Right forelimb (tissue), 1 donor: ENCODE measurements around the gene BMP6.
"Not testable (repeated sequence)": the region's sequence is repeated elsewhere in the genome, so short reads cannot be mapped to it uniquely, and the experiment has no call there.

ENCODE experiments used
- DNase-seq: peaks from one replicate; pipeline ENCODE4 v3.0.0-alpha.2; 2018

BMP6 gene

DNA sequence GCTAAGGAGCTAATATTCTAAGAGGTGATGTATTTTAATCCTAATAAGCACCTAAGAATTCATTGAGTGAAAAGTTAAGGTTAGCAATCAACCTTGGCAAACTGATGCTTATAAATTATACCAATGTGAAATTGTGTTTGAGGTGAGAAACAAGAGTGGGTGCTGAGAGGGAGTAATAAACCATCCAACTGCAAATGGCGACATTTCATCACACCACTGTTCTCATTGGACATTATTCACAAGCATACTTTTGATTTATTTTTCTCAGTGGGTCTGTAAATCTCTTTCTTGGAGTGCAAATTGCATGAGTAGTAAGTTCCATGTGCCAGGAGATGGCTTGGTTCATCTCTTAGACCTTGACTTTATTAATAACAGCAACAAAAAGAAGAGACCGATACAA is 71.5 kb downstream of the BMP6 start:
- DNase-seq, result no peak

GRCh38 chr6:7798751-7799150 is 72.9 kb downstream of the BMP6 start:
- no peak for DNase-seq

DNA sequence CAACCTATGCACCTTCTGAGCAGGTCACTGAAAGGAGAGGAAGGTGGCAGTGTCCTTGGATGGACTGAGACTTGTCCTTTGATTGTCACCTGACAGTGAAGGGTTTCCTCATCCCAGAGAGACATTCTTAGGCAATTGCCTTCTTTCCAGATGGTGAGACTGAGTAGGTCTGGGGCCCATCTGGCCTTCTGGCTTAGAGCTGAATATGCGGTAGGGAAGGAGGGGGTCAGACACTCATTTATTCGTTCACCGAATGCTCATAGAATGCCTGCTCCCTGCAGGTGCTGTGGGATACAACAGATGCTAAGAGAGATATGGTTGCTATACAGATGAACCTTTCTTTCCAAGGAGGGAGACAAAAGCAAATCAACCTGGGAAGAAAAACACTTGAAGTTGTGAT is 76.8 kb downstream of the BMP6 start:
- DNase-seq, result no peak

DNA sequence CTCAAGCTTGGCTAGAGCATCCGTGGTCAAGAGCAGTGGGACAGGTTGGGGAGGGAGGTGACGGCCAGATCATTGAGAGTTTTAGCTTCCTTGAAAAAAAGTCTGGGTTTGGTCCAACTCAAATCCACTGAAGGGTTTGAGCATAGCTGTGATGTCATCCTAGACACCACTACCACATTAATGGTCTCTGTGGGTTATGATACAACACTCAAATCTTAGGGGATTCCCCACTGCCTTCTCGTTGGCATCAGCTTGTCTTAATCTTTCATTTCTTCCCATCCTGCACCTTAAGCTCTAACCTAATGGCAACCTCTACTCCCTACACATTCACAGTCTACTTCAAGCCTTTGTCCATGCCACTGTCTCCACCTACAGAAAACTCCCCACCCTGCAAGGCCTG is 77.3 kb downstream of the BMP6 start:
- DNase-seq, result no peak

DNA sequence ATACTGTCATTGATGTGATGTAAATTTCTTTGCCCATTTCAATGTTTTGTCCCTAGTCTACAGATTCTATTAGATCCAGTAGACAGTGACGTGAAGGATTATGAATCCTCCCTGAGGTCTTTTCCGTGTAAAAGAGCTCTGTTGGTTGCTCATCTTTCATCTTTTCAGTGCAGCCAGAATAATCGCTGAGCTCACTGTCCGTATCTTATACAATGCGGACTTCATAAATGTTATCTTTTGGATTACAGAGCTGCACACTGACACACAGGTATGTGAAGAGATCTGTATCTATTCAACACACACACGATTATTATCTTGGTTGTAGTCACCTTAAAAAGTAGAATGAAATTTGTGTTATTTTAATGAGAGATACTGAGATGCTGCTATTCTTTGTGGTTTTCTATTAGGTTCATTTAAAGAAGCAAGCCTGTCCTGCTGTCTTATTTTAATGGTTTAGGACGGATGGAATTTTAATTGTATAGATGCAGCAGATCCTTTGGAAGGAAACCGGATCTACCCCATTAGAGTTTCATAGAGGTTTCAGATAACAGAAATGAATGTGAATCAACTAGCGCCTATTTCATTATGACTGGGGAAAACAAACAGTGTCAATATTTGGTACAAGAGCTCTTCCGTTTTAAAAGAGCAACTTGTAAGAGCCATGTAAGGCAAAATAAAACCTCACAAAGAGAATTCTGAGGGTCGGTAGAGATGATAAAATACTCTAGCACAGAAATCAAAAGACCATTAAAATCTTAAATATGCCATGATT is 79.4 kb downstream of the BMP6 start:
- no peak for DNase-seq

- DNase-seq, result no peak
Observed at GRCh38 chr6:7805850-7806214, 79.9 kb downstream of the BMP6 start.

GRCh38 chr6:7806711-7807110 is 80.8 kb downstream of the BMP6 start:
- no peak for DNase-seq

GRCh38 chr6:7809346-7809745 is 83.4 kb downstream of the BMP6 start:
- no peak for DNase-seq

DNA sequence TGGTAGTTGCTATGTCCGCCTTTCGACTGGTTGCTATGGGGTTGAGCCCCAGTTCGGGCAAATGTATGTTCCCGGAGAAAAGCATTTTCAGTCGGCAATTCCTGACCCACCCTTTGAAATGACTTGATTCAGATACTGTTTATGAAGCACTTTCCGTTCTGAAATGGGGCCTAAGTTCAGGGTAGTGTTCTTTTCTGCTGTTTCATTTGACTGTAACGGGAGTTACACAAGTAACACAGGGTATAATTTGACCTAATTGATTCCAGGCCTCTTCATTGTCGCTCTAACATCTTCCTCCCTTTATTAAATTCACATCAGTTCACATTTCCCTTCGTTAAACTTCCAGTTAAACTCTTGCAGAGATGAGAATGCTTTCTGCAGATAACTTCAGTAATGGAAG is 85.5 kb downstream of the BMP6 start:
- DNase-seq, result no peak

- no peak for DNase-seq
Observed at GRCh38 chr6:7812623-7813022, 86.7 kb downstream of the BMP6 start.

DNA sequence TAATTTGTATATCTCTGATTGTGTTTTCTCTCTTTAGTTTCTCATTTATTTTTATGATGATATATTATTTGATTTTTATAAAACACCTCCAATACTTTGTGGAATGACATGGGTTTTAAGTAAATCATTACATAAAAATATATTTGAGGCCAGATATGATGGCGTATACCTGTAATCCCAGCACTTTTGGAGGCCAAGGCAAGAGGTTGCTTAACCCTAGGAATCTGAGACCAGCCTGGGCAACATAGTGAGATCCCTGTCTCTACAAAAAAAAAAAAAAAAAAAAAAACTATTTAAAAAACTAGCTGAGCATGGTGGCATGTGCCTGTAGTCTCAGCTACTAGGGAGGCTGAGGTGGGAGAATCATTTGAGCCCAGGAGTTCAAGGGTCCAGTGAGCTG is 87.3 kb downstream of the BMP6 start:
- DNase-seq, result no peak

GRCh38 chr6:7813704-7814103 is 87.8 kb downstream of the BMP6 start:
- no peak for DNase-seq

GRCh38 chr6:7815716-7816115 is 89.8 kb downstream of the BMP6 start:
- no peak for DNase-seq

DNA sequence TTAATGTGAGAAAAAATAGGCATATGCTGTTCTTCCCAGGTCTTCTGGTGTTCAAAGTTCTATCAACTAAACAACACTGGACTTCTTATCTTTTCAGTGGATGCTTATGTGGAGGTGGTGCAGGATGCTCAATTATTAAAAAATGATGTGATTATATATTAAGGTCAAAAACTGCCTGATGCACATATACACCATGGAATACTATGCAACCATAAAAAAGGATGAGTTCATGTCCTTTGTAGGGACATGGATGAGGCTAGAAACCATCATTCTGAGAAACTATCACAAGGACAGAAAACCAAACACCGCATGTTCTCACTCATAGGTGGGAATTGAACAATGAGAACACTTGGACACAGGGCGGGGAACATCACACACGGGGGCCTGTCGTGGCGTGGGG is 91.3 kb downstream of the BMP6 start:
- not testable (repeated sequence) for DNase-seq

GRCh38 chr6:7818257-7819214 is 92.6 kb downstream of the BMP6 start:
- no peak for DNase-seq

GRCh38 chr6:7819431-7820015 is 93.6 kb downstream of the BMP6 start:
- no peak for DNase-seq

DNA sequence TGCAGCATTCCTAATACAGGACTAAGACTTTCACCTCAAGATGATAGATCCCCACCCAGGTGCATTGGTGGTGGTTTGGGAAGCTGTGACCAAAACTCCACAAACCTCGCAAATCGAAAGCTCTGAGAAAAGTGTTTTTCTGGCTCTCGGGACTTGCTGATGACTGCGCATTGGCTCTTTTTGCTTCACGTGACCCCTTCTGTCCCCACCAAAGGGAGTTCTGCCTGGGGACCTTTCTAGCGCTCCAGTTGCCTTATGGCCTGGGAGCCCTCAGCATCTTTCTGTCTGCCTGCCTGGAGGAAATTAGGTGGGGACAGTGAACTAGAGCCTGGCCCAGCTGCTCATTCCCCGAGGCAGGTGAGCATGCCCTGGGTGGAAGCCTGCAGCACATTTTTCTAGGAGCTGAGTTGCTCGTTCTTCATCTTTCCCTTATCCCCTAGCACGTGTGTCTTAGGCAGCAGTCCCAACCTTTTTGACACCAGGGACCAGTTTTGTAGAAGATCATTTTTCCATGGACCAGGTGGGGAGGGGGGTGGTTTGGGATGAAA is 94.5 kb downstream of the BMP6 start:
- DNase-seq, result no peak

- no peak for DNase-seq
Observed at GRCh38 chr6:7821426-7821825, 95.5 kb downstream of the BMP6 start.

- DNase-seq, result no peak
Observed at GRCh38 chr6:7823552-7823951, 97.7 kb downstream of the BMP6 start.

GRCh38 chr6:7825986-7826385 is 100.1 kb downstream of the BMP6 start:
- DNase-seq, result no peak

DNA sequence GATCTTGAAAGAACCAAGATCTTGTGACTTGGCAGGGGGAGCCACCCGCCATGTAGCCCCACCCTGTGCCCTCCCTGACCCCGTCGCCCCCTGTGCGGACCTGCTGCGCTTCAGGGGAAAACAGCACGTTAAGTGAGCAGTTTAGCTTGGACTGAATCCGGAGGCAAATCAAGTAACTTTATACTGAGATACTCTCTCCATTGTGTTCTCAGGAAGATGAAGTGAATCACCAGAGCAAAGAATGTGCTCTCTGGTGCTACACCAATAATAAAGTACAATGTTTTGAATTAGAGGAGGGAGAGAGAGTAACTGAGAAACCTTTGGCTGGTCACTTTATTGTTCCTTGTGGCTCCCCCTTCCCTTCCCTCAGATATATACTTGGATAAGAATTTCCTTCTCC is 101.2 kb downstream of the BMP6 start:
- DNase-seq, result no peak

GRCh38 chr6:7828124-7828523 is 102.2 kb downstream of the BMP6 start:
- no peak for DNase-seq
